NCI-H524 (cell line): ENCODE measurements around the gene TTYH1.
A peak's percentile ranks its signal among the peaks of the same experiment; 100 is the strongest.

Source experiments
- DNase-seq, 2 experiments: peaks; one replicate each; lab custom pipeline; 2025; lab: John Stamatoyannopoulos, UW

Gene TTYH1

DNA sequence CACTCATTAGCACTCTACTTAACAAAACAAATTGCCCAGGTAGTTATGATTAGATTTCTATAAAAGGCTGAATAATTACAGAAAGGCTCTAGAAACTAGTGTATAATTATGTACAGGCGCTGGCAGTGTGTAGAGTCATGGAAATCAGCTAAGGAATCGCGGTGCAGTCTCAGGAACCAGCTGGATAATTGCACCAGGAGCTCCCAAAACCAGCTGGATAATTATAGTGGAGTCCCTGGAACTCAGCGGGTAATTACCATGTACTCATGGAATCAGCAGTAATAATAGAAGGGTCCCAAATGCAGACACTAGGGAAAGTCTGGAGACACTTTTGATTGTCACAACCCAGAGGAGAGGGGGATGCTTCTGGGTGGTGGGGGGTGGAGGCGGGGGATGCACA, 23.2 kb upstream of the TTYH1 start:
- no peak for DNase-seq

DNA sequence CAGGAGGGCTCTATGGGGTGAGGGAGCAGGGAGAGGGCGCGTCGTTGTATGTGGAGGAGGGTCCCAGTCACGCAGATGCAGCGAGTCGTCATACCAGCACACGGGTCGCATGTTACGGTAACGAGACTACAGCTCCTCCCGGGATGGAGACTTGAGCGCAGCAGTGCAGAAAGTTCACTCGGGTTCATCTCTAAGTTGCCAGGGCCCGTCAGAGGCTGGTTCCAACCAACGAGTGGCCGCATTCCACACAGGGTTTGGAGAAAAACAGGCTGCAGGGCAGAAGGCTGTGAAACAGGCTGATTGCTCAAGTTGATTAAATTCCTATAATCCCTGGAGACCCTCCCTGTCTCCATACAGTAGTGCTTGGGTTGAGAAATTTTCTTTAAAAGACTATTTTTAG, 21.9 kb upstream of the TTYH1 start:
- DNase-seq = no peak

DNA sequence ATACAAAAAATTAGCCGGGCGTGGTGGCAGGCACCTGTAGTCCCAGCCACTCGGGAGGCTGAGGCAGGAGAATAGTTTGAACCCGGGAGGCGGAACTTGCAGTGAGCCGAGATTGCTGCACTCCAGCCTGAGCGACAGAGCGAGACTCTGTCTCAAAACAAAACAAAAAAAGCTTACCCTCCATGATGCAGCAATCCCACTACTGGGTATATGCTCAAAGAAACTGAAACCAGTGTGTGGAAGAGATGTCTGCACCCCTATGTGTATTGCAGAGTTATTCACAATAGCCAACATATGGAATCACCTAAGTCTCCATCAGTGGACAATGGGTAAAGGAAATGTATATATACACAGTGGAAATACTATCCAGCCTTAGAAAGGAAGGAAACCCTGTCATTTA, 19.6 kb upstream of the TTYH1 start:
- DNase-seq = no peak

GRCh38 chr19:54399189-54399588, 16.1 kb upstream of the TTYH1 start:
- peak in 1 of 2 experiments; percentile 57 for DNase-seq

DNA sequence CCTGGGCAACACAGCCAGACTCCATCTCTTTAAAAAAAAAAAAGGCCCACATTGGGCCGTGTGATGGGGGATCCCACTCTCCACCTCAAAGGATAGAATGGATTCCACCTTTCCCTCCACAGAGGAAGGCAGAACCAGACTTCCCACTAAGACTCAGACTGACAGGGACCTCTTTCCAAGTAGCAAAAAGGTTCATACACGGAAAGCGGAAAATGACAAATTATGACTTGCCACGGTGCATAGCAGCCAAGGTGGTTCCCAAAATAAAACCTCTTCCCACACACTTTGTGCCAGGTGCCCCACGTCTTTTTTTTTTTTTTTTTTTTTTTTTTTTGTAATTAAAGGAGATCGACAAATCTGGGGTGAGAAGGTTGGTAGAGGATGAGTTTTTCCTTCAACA, 14.4 kb upstream of the TTYH1 start:
- DNase-seq = no peak

DNA sequence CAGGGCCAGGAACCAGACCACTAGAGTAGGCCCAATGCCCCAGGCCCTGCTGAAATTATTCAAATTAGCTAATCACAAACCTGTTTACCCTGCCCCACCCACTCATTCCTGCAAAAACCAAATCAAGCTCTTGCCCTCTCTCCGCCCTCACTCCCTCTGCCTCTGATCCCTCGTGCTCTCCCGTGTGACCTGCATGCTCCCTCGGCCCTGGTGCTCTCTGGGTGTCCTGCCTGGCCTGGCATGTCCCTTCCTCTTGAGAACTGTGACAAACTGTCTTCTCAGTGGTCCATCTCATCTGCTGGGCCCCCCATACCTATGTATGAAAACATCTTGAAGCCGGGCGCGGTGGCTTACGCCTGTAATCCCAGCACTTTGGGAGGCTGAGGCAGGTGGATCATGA, 12.2 kb upstream of the TTYH1 start:
- DNase-seq = no peak

GRCh38 chr19:54405628-54406027, 9.6 kb upstream of the TTYH1 start:
- DNase-seq = no peak

DNA sequence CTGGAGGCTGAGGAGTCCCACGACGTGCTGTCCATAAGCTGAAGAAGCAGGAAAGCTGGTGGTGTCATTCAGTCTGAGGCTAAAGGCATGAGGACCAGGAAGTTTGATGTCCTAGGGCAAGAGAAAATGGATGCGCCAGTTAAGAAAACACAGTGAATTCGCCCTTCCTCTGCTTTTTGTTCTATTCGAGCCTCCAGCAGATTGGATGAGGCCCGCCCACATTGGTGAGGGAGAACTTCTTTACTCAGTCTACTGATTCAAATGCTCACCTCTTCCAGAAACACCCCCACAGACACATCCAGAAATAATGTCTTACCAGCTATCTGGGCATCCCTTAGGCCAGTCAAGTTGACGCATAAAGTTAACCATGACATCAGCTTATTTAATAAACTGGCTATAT, 7.5 kb upstream of the TTYH1 start:
- DNase-seq = no peak

DNA sequence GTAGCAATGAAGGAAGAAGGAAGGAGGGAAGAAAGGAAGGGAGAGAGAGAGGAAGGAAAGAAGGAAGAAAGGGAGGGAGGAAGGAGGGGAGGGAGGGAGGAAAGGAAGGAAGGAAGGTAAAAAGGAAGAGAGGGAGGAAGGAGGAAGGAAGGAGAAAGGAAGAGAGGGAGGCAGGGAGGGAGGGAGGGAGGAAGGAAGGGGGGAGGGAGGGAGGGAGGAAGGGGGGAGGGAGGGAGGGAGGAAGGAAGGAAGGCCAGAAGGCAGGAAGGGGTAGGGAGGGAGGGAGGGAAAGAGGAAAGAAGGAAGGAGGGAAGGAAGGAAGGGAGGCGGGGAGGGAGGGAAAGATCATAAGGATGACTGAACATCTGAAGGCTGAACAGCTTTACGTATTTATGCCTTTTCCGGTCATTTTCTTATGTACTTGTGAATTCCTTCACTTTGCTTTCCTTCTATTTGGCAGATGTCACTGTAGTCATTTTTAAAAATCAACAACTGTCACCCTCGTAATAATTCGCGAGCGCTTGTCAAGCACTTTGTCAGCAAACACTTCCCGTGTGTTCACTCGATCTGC, 6.7 kb upstream of the TTYH1 start:
- no peak for DNase-seq

DNA sequence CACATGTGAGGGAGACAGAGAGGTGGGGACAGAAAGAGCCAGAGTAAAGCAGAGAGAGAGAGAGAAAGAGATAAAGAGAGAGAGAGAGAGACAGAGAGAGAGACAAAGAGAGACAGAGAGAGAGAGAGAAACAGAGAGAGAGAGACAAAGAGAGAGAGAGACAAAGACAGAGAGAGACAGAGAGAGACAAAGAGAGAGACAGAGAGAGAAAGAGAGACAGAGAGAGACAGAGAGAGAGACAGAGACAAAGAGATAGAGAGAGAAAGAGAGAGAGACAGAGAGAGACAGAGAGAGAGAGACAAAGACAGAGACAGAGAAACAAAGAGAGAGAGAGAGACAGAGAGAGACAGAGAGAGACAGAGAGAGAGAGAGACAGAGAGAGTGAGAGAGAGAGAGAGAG, 4.2 kb upstream of the TTYH1 start:
- DNase-seq = no peak

GRCh38 chr19:54412877-54413276, 2.4 kb upstream of the TTYH1 start:
- DNase-seq = no peak

GRCh38 chr19:54414156-54414555, 1.1 kb upstream of the TTYH1 start:
- DNase-seq = no peak

- no peak for DNase-seq
These were observed 823 bp downstream of the TTYH1 start for GRCh38 chr19:54415901-54416673.

- DNase-seq = no peak
These were observed 1.6 kb downstream of the TTYH1 start for GRCh38 chr19:54416695-54417491.

GRCh38 chr19:54418030-54418929, 3.0 kb downstream of the TTYH1 start:
- DNase-seq = no peak

- no peak for DNase-seq
These were observed 3.9 kb downstream of the TTYH1 start for GRCh38 chr19:54418930-54419800.

- DNase-seq = no peak
These were observed 4.8 kb downstream of the TTYH1 start for GRCh38 chr19:54420068-54420382.

GRCh38 chr19:54420383-54421168, 5.3 kb downstream of the TTYH1 start:
- DNase-seq = no peak

GRCh38 chr19:54421169-54421516, 5.9 kb downstream of the TTYH1 start:
- no peak for DNase-seq

- DNase-seq = no peak
These were observed 6.3 kb downstream of the TTYH1 start for GRCh38 chr19:54421521-54421920.

- DNase-seq = no peak
These were observed 6.9 kb downstream of the TTYH1 start for GRCh38 chr19:54422136-54422535.
